Lower leg skin (tissue), 4 donors: Measurements from ENCODE around the gene SCNN1B. TPM values are rescaled to one million over a fixed set of nuclear protein-coding genes. Genes with fewer than 3 reads are reported as not detected.
A peak's percentile ranks its signal among the peaks of the same experiment; 100 is the strongest.

ENCODE experiments used
- DNase-seq, 2 donors: peaks; one replicate each; pipeline ENCODE4 v3.0.0-alpha.2; 2019; ENCODE audit warnings: low spot score in 2 of 2
- H3K4me3 ChIP-seq: fragments of 200-600 bp; sonication (generic); 2 replicates; pipeline ENCODE4 v1.5.1; 2017; ENCODE audit warnings: mild to moderate bottlenecking, low read depth; ENCODE audit not compliant: poor library complexity, severe bottlenecking
- POLR2A ChIP-seq, 2 donors: fragments of 450-650 bp; IDR thresholded peaks; one replicate each; pipeline ENCODE4 v1.6.1; 2016 to 2017; ENCODE audit warnings: antibody characterized with exemption in 2 of 2, mild to moderate bottlenecking in 1 of 2, moderate library complexity in 1 of 2
- WGBS, 2 donors: methylation state at CpG; one replicate each; pipeline ENCODE4 v1.1.5; 2018; 5-methylcytosine and 5-hydroxymethylcytosine counted together
- intact Hi-C: fragments of 100-400 bp; cut with DNase I; formaldehyde crosslinking; loops from one replicate; pipeline ENCODE4 v1.15.0; 2023; ENCODE audit warnings: low total_unique reads
- total RNA-seq, 4 donors: library from RNA; depleted of rRNA; stranded (reverse); fragments of >200 nt; gene quantifications; one replicate each; pipeline ENCODE4 v1.1.0, GENCODE V29; 2016
- TF ChIP-seq, protein P1 (sequence below), 3 donors: fragments of 450-650 bp; IDR thresholded peaks; one replicate each; pipeline ENCODE4 v1.5.1; 2016; ENCODE audit warnings: antibody characterized with exemption in 3 of 3, mild to moderate bottlenecking in 3 of 3, moderate library complexity in 2 of 3

The SCNN1B gene
- total RNA-seq, 4 donors from 2014 or later, result 33.4 to 91.4 (median 76.6) TPM

DNA sequence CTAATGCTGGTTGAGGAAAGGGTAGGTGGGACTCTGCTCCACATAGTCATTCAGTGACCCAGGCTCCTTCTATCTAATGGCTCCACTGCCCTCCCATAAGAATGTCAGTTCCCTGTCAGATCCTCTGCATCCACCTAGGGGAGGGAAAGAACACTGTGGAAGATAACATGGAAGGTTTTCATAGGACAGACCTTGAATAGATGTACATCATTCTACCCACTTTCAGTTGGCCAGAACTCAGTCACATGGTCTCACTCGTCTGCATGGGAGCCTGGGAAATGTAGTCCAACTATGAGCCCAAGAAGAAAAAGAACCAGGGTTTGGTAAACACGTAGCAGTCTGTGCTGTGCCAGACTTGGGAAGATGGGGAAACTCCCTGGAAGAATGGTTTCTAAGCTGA is 27.1 kb upstream of the SCNN1B start:
- intact Hi-C loops, result no loop called here
- no peak overlapping the region for H3K4me3 ChIP-seq

GRCh38 chr16:23276821-23277220 is 25.3 kb upstream of the SCNN1B start:
- TF ChIP-seq POLR2A (IDR thresholded peaks at IDR 0.05), result no peak
- TF ChIP-seq, protein P1, sequence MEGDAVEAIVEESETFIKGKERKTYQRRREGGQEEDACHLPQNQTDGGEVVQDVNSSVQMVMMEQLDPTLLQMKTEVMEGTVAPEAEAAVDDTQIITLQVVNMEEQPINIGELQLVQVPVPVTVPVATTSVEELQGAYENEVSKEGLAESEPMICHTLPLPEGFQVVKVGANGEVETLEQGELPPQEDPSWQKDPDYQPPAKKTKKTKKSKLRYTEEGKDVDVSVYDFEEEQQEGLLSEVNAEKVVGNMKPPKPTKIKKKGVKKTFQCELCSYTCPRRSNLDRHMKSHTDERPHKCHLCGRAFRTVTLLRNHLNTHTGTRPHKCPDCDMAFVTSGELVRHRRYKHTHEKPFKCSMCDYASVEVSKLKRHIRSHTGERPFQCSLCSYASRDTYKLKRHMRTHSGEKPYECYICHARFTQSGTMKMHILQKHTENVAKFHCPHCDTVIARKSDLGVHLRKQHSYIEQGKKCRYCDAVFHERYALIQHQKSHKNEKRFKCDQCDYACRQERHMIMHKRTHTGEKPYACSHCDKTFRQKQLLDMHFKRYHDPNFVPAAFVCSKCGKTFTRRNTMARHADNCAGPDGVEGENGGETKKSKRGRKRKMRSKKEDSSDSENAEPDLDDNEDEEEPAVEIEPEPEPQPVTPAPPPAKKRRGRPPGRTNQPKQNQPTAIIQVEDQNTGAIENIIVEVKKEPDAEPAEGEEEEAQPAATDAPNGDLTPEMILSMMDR (IDR thresholded peaks at IDR 0.05), result no peak
- DNase-seq, result no peak
- 63 to 74% methylated on average over 4 of the region's 4 CpGs for WGBS, 2 donors
- intact Hi-C loops, result no loop called here
- no peak overlapping the region for H3K4me3 ChIP-seq

More for the DNA sequence above, 27.1 kb upstream of the SCNN1B start:
- no peak for TF ChIP-seq POLR2A (IDR thresholded peaks at IDR 0.05)
- TF ChIP-seq, protein P1 (IDR thresholded peaks at IDR 0.05), result no peak
- WGBS, 2 donors, result 51 to 62% methylated on average over 2 of the region's 2 CpGs
- DNase-seq, result no peak

DNA sequence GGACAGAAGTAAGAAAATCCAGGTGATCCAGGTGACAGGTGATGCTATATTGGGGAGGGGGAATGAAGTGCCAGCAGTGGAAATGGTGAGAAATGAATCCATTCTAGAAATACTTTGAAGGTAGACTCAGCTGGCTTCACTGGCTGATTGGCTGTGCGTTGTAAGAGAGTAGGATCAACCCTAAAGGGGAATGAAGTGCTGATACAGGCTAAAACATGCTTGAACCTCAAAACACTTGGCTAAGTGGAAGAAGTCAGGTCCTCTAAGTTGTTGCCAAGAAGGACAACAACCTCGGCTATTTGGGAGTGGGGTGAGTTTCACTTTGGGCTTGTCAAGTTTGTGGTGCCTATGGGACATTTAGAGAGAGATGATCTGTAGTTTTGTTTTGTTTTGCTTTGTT is 24.1 kb upstream of the SCNN1B start:
- intact Hi-C loops, result no loop called here
- 30 to 42% methylated on average over 2 of the region's 2 CpGs for WGBS, 2 donors
- H3K4me3 ChIP-seq, result no peak overlapping the region

DNA sequence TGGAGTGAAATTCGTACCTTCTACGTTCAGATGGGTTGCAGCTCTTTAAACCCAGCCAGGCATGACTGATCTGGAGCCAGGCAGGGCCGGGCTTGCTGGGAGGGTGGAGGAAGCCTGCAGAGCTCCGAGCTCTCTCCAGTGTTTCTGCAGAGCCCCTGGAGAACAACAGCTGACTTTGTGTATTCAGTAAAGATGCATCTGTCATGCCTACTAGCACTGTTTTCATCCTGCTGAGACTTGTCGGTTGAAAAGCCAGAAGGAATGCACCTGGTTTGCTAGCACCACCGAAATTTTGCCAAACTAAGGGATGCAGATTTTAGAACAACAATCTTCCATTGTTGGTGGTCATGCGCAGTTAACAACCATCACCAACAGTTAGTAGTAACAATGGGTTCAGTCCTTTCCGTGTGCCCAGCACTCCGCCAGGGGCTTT is 22.4 kb upstream of the SCNN1B start:
- peak in 1 of 2 donors; percentile 37 for DNase-seq
- no peak overlapping the region for H3K4me3 ChIP-seq
- intact Hi-C loops, result no loop called here
- no peak for TF ChIP-seq POLR2A (IDR thresholded peaks at IDR 0.05)
- TF ChIP-seq, protein P1 (IDR thresholded peaks at IDR 0.05), result no peak
- 12 to 16% methylated on average over 9 of the region's 9 CpGs for WGBS, 2 donors

More for the DNA sequence above, 24.1 kb upstream of the SCNN1B start:
- DNase-seq, result no peak
- TF ChIP-seq, protein P1 (IDR thresholded peaks at IDR 0.05), result no peak
- TF ChIP-seq POLR2A (IDR thresholded peaks at IDR 0.05), result no peak

- TF ChIP-seq, protein P1 (IDR thresholded peaks at IDR 0.05), result no peak
- TF ChIP-seq POLR2A (IDR thresholded peaks at IDR 0.05), result no peak
- WGBS, 2 donors, result 36 to 38% methylated on average over 6 of the region's 6 CpGs
- no peak overlapping the region for H3K4me3 ChIP-seq
- intact Hi-C loops, result no loop called here
- DNase-seq, result no peak
Measured at GRCh38 chr16:23280483-23280967, 21.6 kb upstream of the SCNN1B start.

DNA sequence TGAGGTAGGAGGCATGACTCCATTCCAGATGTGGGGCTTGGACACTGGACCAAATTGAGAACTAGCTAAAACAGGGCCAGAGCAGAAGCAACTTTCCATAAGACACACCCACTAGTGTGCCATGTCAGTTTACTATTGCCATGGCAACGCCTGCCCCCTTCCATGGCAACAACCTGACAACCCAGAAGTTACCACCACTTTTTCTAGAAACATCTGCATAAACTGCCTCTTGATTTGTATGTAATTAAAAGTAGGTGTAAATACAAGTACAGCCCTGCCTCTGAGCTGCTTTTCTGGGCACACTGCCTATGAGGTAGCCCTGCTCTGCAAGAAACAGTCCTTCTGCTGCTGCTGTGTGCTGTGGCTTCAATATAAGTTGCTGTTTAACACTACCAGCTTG is 19.5 kb upstream of the SCNN1B start:
- peak in 1 of 2 donors; percentile 37 for DNase-seq
- 42 to 58% methylated on average over 1 of the region's 1 CpG for WGBS, 2 donors
- no peak overlapping the region for H3K4me3 ChIP-seq
- TF ChIP-seq, protein P1 (IDR thresholded peaks at IDR 0.05), result no peak
- TF ChIP-seq POLR2A (IDR thresholded peaks at IDR 0.05), result no peak
- intact Hi-C loops, result no loop called here
